T follicular helper cell (primary cell): Measurements from ENCODE around the gene PLEK2.
A peak's percentile ranks its signal among the peaks of the same experiment; 100 is the strongest.
"Not testable (repeated sequence)": the region's sequence is repeated elsewhere in the genome, so short reads cannot be mapped to it uniquely, and the experiment has no call there.

Source experiments
- DNase-seq: peaks from one replicate; pipeline ENCODE4 v3.0.0-alpha.2; 2020; ENCODE audit warnings: low read depth
- total RNA-seq, 2 experiments: gene quantifications; one replicate each; lab custom pipeline; 2026; lab: John Stamatoyannopoulos, UW

PLEK2 gene
- 3.2 to 11.0 reads per million in 2 experiments for total RNA-seq

GRCh38 chr14:67411820-67412421 is at the start of gene PLEK2:
TSS of gene PLEK2 (minus strand) at chr14:67412165. CDS start at chr14:67412059, 106 bp downstream.
- peak; percentile 31 for DNase-seq

DNA sequence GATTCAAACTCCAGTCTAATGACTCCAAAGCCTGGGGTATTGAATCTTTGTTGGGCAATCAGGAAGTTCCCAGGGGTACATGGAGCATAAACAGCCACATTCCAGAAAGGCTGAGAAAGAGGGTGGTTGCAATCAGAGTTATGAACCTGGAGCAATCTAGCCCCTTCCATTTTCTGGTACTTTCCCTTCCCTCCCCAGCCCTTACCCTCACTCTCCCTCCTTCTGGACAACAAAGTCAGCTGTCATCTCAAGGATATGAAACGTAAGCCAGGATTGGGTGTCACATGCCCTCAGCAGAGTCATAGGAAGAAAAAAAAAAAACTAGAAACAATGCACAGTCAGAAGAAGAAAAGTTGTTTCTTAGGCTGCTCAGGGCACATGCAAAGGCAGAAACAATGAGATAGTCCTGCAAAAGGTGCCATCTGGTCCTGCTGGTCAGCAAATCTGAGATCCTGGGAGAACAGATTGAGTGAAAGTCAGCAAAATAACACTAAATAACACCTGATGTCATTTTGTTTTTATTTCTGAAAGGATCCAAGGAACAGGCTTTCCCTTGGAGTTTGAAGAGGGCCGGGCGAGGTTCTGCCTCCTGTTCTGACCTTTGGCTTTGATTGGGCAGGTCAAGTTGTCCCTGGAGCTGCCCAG is 49.5 kb upstream of the PLEK2 start:
- no peak for DNase-seq

DNA sequence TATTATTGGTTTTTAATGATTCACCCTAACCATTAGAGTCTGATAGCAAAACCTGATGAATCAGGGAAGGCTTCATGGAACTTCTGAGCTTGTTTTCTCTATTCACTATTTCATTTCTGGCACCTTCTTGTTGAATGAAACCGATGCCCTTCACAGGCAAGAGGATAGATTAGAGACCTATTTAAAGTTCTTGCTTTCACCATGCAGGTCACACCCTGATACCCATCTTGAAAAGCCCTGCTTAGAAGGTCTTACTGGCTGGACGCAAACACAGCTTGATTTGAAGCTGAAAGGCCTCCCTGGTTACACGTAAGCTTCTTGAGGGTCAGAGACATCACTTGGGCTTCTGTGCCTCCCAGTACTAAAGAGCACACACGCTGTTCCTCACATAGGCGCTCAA is 47.4 kb upstream of the PLEK2 start:
- DNase-seq, result no peak

DNA sequence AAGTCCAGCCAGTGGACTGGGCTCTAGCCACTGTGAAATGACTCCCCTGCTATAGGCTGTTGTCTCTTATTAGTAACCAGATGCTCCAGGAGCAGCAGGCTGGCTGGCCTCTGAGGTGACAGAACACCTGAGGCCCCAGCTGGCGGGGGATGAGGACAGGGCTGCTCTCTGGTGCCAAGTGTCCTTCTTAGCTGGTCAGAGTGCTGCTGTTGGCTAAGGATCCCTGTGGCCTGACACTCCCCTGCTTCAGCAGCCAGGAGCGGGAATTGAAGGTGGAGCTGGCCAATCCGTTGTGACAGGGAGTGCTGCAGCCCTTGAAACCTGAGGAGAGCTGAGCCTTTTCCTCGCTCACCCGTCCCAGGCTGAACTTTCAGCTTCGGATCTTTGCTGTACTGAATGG is 45.8 kb upstream of the PLEK2 start:
- DNase-seq, result no peak

GRCh38 chr14:67456732-67457131 is 44.8 kb upstream of the PLEK2 start:
- DNase-seq, result no peak

DNA sequence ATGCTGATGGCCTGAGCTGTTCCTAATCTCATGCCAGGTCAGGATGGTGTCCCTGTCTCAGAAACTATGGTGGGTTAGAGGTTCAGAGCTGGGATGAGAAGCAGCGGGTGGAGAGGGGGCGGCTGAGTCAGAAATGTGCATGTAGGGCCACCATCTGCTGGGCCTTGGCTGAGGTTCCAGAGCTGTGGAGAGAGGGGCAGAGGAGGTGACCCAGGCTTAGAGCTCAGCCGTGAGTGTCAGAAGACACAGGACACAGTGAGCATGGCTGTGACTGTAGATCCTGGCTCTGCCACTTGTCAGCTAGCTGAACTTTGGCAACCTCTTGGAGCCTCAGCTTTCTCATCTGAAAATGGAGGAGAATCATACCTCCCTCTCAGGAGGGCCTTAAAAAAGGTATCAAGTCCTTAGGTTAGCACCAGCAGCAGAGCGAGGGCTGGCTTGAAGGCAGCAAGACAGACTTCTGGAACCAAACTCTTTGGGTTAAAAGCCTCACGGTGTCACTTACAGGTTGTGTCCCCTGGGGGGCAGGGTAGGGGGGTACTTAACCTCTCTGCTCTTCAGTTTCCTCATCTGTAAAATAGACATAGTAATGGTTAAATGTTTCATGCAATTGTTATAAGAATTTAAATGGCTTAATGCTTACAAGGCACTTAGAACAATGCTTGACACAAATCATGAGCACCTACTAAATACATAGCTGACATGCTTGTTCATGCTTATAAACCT is 41.8 kb upstream of the PLEK2 start:
- DNase-seq, result no peak

DNA sequence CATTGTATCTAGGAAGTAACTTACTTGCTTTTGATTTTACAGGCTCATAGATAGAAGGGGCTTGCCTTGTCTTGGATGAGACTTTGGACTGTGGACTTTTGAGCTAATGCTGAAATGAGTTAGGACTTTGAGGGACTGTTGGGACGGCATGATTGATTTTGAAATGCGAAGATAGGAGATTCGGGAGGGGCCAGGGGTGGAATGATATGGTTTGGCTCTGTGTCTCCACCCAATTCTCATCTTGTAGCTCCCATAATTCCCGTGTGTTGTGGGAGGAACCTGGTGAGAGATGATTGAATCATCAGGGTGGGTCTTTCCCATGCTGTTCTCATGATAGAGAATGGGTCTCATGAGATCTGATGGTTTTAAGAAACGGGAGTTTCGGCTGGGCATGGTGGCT is 39.7 kb upstream of the PLEK2 start:
- DNase-seq, result not testable (repeated sequence)

DNA sequence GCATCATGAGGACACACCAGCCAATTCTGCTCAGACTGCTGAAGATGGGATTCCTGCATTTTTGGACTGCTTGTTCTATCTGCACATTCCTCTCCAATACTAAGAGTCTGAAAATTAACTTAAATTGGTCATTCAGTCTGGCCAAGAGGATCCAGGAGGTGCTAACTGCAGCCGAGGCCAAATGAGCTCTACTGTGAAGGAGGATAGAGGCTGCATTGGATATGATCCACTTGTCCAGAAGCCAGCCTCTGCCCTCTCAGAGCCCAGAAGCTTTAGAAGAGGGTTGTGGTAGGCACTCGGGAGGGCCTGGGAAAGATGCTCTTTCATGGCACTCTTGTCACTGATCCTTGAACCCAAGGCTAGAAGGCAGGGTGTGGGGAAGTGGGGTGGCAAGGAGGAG is 37.1 kb upstream of the PLEK2 start:
- no peak for DNase-seq

GRCh38 chr14:67447033-67447381 is 35.0 kb upstream of the PLEK2 start:
- DNase-seq, result no peak

DNA sequence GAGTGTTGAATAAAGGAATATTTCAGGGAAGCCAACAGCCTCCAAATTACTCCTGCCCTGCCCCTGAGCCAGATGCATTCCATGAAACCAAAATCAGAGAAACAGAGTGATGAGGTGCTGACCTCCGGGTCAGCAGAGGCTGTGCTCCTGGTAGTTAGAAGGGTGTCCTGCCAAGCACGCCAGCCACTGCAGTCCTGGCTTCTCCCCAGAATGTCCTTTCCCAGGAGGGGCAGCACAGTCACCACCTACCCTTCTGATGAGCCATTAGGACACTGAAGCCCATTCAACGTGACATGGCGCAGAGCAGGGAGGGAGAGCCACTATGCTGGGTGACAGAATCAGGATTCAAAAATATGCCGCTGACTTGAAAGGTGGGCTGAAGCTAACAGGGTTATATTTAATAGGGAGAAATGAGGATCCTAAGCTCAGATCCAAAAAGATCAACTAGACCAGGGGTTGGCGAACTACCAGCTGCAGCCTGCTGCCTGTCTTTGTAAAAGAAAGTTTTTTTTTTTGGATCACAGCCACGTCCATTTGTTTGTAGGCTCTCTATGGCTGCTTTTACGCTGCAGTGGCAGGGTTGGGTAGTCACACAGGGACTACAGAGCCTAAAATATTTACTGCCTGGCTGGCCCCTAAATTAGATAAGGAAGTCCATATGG is 34.5 kb upstream of the PLEK2 start:
- no peak for DNase-seq

GRCh38 chr14:67444395-67444794 is 32.4 kb upstream of the PLEK2 start:
- DNase-seq, result no peak

DNA sequence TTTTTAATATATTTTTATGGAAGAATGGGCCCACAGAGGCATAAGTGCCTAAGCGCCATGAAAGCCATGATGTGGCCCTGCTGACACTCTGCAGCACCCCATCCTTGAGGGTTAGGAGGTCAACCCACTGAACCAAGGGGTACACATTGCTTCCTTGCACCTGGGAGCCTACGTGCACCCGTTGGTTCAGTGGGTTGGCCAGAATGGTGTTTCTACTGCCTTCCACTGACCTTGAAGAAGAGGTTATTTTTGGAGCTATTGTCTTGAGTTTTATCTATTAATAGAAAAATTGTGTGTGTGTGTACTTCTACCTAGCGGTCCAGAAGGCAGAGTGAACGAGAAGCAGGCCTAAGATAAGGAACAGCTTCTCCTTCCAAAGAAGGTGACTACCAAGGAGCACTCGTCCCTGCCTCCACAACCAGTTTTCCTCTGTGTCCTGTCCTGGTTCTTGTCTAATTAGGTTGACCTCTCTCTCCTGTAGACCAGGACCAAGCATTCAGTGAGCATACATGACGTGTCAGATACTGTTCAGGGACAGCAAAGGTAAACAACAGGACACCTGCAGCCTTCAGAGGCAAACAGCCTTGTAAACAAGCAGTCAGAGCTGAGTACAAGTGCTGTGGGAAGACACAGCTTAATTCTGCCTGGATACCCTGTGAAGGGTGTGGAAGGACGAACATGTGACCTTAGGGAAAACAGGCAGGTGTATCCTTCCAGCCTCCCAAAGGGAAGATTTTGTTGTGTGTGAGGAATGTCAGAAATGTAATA is 30.4 kb upstream of the PLEK2 start:
- no peak for DNase-seq

DNA sequence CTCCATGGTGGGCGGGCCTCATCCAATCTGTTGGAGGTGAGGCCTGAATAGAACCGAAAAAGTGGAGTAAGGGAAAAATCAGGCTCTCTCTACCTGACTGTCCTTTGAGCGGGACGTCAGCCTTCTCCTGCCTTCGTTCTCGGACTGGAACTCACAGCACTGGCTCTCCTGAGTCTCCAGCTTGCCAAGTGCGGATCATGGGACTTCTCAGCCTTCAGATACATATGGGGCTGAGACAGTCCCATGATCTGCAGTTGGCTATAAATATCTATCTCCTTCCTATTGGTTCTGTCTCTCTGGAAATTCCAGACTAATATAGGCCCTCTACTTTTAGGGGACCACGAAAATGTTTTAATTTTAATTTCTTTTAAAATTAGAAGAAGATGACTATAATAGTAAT is 29.7 kb upstream of the PLEK2 start:
- no peak for DNase-seq

GRCh38 chr14:67441256-67441655 is 29.3 kb upstream of the PLEK2 start:
- no peak for DNase-seq

GRCh38 chr14:67440513-67440912 is 28.5 kb upstream of the PLEK2 start:
- no peak for DNase-seq

DNA sequence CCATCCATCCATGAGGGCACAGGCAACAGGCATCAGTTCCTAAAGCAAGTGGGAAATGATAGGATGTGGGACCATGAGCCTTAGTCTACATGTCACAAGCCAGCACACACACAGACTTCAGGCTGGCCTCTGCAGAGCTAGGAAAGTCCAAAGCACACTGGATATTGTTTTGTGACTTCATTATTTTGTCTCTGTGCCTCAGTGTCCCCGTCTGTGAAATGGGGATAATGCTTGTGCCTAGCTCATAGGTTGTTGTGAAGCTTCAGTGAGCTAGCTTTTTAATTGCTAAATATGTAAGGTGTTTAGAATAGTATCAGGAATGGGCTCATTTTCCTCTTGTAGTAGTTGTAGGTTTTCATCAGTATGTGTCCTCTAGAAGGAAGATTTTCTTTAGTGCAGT is 27.0 kb upstream of the PLEK2 start:
- DNase-seq, result no peak

- DNase-seq, result no peak
Measured at GRCh38 chr14:67436006-67436866, 24.3 kb upstream of the PLEK2 start.

- no peak for DNase-seq
Measured at GRCh38 chr14:67435603-67436002, 23.6 kb upstream of the PLEK2 start.

GRCh38 chr14:67432050-67432564 is 20.1 kb upstream of the PLEK2 start:
- no peak for DNase-seq

DNA sequence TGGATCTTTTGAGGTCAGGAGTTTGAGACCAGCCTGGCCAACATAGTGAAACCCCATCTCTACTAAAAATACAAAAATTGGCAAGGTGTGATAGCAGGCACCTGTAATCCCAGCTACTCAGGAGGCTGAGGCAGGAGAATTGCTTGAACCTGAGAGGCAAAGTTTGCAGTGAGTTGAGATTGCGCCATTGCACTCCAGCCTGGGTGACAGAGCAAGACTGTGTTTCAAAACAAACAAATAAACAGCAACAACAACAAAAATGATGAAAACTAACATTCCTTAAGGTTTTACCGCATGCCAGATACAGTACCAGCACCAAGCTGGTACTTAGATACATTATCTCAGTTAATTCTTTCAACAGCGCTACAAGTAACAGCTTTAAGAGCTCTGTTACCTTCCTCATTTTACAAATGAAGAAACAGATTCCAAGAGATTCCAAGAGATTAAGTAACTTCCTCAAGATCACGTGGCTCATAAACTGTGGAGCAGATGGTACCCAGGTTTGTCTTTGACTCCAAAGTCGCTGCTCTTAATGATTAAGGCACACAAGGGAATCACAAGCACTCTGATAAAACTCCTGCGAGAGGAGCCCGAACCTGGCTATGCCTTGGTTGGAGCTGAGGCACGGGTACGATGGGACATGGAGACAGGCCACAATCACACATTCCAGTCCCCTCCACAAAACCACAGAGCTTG is 17.7 kb upstream of the PLEK2 start:
- DNase-seq, result no peak
